ENCODE measurements around the gene ATP6V1C2. TPM values are rescaled to one million over a fixed set of nuclear protein-coding genes. Genes with fewer than 3 reads are reported as not detected.

Gene ATP6V1C2
- total and polyA plus RNA-seq, 8 donors = 0.06 to 2.0 (median 0.34) TPM; not detected in 1

- ATAC-seq = no peak
- 81 to 83% methylated on average over 12 of the region's 12 CpGs for WGBS, 2 donors
Measured at GRCh38 chr2:10819714-10820314, 98.4 kb downstream of the ATP6V1C2 start.

GRCh38 chr2:10820562-10820961 lies 99.1 kb downstream of the ATP6V1C2 start:
- H3K27me3 ChIP-seq = no peaks in the 10 kb centered on the region
- no peaks in the 10 kb centered on the region for H3K36me3 ChIP-seq
- no peak overlapping the region for H3K27ac ChIP-seq
- TF ChIP-seq CTCF (IDR thresholded peaks at IDR 0.05) = no peak
- H3K4me3 ChIP-seq = no peak overlapping the region
- peak in 3 of 4 donors; percentile 13 to 55 (median 37) for ATAC-seq
- no peak for DNase-seq
- intact Hi-C loops (cut with DNase I) = no loop called here
- peaks cover 0 to 3% (median 0%) of the 10 kb centered on the region in 3 donors for H3K4me1 ChIP-seq
- H3K9me3 ChIP-seq = no peaks in the 10 kb centered on the region
- WGBS, 2 donors = 37 to 39% methylated on average over 8 of the region's 8 CpGs
- no peak for FAIRE-seq

More at GRCh38 chr2:10819714-10820314, 98.4 kb downstream of the ATP6V1C2 start:
- FAIRE-seq (no peak), DNase-seq (no peak)
- peaks cover 0 to 3% (median 0%) of the 10 kb centered on the region in 3 donors for H3K4me1 ChIP-seq
- H3K27me3 ChIP-seq = no peaks in the 10 kb centered on the region
- no peak overlapping the region for H3K4me3 ChIP-seq
- H3K9me3 ChIP-seq = no peaks in the 10 kb centered on the region
- H3K36me3 ChIP-seq = no peaks in the 10 kb centered on the region
- intact Hi-C loops (cut with DNase I) = no loop called here
- no peak for TF ChIP-seq CTCF (IDR thresholded peaks at IDR 0.05)
- no peak overlapping the region for H3K27ac ChIP-seq

- intact Hi-C loops (cut with DNase I) = no loop called here
- 69 to 72% methylated on average over 13 of the region's 13 CpGs for WGBS, 2 donors
- H3K9me3 ChIP-seq = no peaks in the 10 kb centered on the region
- H3K27ac ChIP-seq = no peak overlapping the region
- no peak for TF ChIP-seq CTCF (IDR thresholded peaks at IDR 0.05)
- H3K27me3 ChIP-seq = no peaks in the 10 kb centered on the region
- peaks cover 0 to 3% (median 0%) of the 10 kb centered on the region in 3 donors for H3K4me1 ChIP-seq
- FAIRE-seq (no peak), ATAC-seq (peak in 3 of 4 donors; percentile 41 to 64 (median 52)), DNase-seq (no peak)
- no peaks in the 10 kb centered on the region for H3K36me3 ChIP-seq
- H3K4me3 ChIP-seq = no peak overlapping the region
Measured at GRCh38 chr2:10820978-10821695, 99.7 kb downstream of the ATP6V1C2 start.

GRCh38 chr2:10824191-10824590 lies 102.8 kb downstream of the ATP6V1C2 start:
- intact Hi-C loops (cut with DNase I) = no loop called here
- DNase-seq = no peak
- Histone ChIP-seq H3K4me3 (no peak overlapping the region), H3K27me3 (no peaks in the 10 kb centered on the region), H3K36me3 (no peaks in the 10 kb centered on the region), H3K27ac (no peak overlapping the region), H3K4me1 (peaks cover 0 to 3% (median 0%) of the 10 kb centered on the region in 3 donors), H3K9me3 (no peaks in the 10 kb centered on the region)
- no peak for ATAC-seq
- TF ChIP-seq CTCF (IDR thresholded peaks at IDR 0.05) = no peak
- FAIRE-seq = no peak
- 85 to 89% methylated on average over 4 of the region's 4 CpGs for WGBS, 2 donors

- Histone ChIP-seq H3K4me1 (peaks cover 0 to 8% (median 0%) of the 10 kb centered on the region in 3 donors), H3K9me3 (no peaks in the 10 kb centered on the region), H3K27me3 (no peaks in the 10 kb centered on the region), H3K4me3 (no peak overlapping the region), H3K36me3 (no peaks in the 10 kb centered on the region), H3K27ac (no peak overlapping the region)
- no peak for ATAC-seq
- TF ChIP-seq CTCF (IDR thresholded peaks at IDR 0.05) = no peak
- 84 to 87% methylated on average over 8 of the region's 8 CpGs for WGBS, 2 donors
- intact Hi-C loops (cut with DNase I) = no loop called here
- no peak for DNase-seq
- FAIRE-seq = no peak
Measured at GRCh38 chr2:10826026-10826425, 104.6 kb downstream of the ATP6V1C2 start.
